ENCODE measurements around the gene SYNPR. TPM values are rescaled to one million over a fixed set of nuclear protein-coding genes. Genes with fewer than 3 reads are reported as not detected.

SYNPR gene
- total RNA-seq, 2 experiments from 2014 or later = not detected

- Histone ChIP-seq H3K9me3 (ENCODE audit: low read length) (no peaks in the 10 kb centered on the region), H4K20me1 (ENCODE audit: insufficient read depth, low read length) (no peaks in the 10 kb centered on the region), H3K79me2 (ENCODE audit: insufficient read depth, low read depth, low read length) (no peaks in the 10 kb centered on the region), H3K9me2 (ENCODE audit: insufficient read depth, low read length) (no peaks in the 10 kb centered on the region), H2AFZ (ENCODE audit: low read length) (no peak overlapping the region), H3K4me2 (ENCODE audit: low read length) (no peak overlapping the region), H3K36me3 (ENCODE audit: insufficient read depth, low read length) (no peaks in the 10 kb centered on the region), H3K4me3 (ENCODE audit: low read depth, low read length, poor library complexity, severe bottlenecking) (no peak overlapping the region), H3K27ac (ENCODE audit: low read depth, low read length, poor library complexity, severe bottlenecking) (no peak overlapping the region), H3K4me1 (ENCODE audit: insufficient read depth, low read length, poor library complexity, severe bottlenecking) (no peaks in the 10 kb centered on the region)
- DNase-seq (ENCODE audit: low spot score) = no peak
- ChIA-PET POLR2A (no interaction called here), CTCF (ENCODE audit: unreplicated experiment) (no interaction called here)
- no TSS peak for BruUV-seq (replicated peaks)
- intact Hi-C loops (cut with micrococcal nuclease; ENCODE audit: unreplicated experiment) = no loop called here
- TF ChIP-seq CTCF (conservative IDR thresholded peaks at IDR 0.05; ENCODE audit: low read length) (no peak), EZH2phosphoT487 (IDR thresholded peaks at IDR 0.05; ENCODE audit: borderline replicate concordance, low read depth, low read length) (no peak)
Observed at GRCh38 chr3:63654211-63654610, 376.1 kb downstream of the SYNPR start.

GRCh38 chr3:63654931-63655330 is 376.8 kb downstream of the SYNPR start:
- intact Hi-C loops (cut with micrococcal nuclease; ENCODE audit: unreplicated experiment) = no loop called here
- BruUV-seq (replicated peaks) = no TSS peak
- Histone ChIP-seq H4K20me1 (ENCODE audit: insufficient read depth, low read length) (no peaks in the 10 kb centered on the region), H3K4me1 (ENCODE audit: insufficient read depth, low read length, poor library complexity, severe bottlenecking) (no peaks in the 10 kb centered on the region), H3K4me3 (ENCODE audit: low read depth, low read length, poor library complexity, severe bottlenecking) (no peak overlapping the region), H3K9me2 (ENCODE audit: insufficient read depth, low read length) (no peaks in the 10 kb centered on the region), H3K9me3 (ENCODE audit: low read length) (no peaks in the 10 kb centered on the region), H3K79me2 (ENCODE audit: insufficient read depth, low read depth, low read length) (no peaks in the 10 kb centered on the region), H3K4me2 (ENCODE audit: low read length) (no peak overlapping the region), H2AFZ (ENCODE audit: low read length) (no peak overlapping the region), H3K36me3 (ENCODE audit: insufficient read depth, low read length) (no peaks in the 10 kb centered on the region), H3K27ac (ENCODE audit: low read depth, low read length, poor library complexity, severe bottlenecking) (no peak overlapping the region)
- TF ChIP-seq EZH2phosphoT487 (IDR thresholded peaks at IDR 0.05; ENCODE audit: borderline replicate concordance, low read depth, low read length) (no peak), CTCF (conservative IDR thresholded peaks at IDR 0.05; ENCODE audit: low read length) (no peak)
- ChIA-PET POLR2A (no interaction called here), CTCF (ENCODE audit: unreplicated experiment) (no interaction called here)
- DNase-seq (ENCODE audit: low spot score) = no peak

GRCh38 chr3:63655519-63655918 is 377.4 kb downstream of the SYNPR start:
- DNase-seq (ENCODE audit: low spot score) = no peak
- TF ChIP-seq EZH2phosphoT487 (IDR thresholded peaks at IDR 0.05; ENCODE audit: borderline replicate concordance, low read depth, low read length) = no peak
- BruUV-seq (replicated peaks) = no TSS peak
- Histone ChIP-seq H2AFZ (ENCODE audit: low read length) (no peak overlapping the region), H3K36me3 (ENCODE audit: insufficient read depth, low read length) (no peaks in the 10 kb centered on the region), H3K9me3 (ENCODE audit: low read length) (no peaks in the 10 kb centered on the region), H3K4me2 (ENCODE audit: low read length) (no peak overlapping the region), H3K4me1 (ENCODE audit: insufficient read depth, low read length, poor library complexity, severe bottlenecking) (no peaks in the 10 kb centered on the region), H3K27ac (ENCODE audit: low read depth, low read length, poor library complexity, severe bottlenecking) (no peak overlapping the region), H4K20me1 (ENCODE audit: insufficient read depth, low read length) (no peaks in the 10 kb centered on the region), H3K9me2 (ENCODE audit: insufficient read depth, low read length) (no peaks in the 10 kb centered on the region), H3K79me2 (ENCODE audit: insufficient read depth, low read depth, low read length) (no peaks in the 10 kb centered on the region), H3K4me3 (ENCODE audit: low read depth, low read length, poor library complexity, severe bottlenecking) (no peak overlapping the region)
- POLR2A ChIA-PET = no interaction called here
- intact Hi-C loops (cut with micrococcal nuclease; ENCODE audit: unreplicated experiment) = no loop called here
- CTCF ChIA-PET (ENCODE audit: unreplicated experiment) = no interaction called here

Data from OCI-LY7 (cell line).